Gastroesophageal sphincter (tissue), 4 donors: ENCODE data around the gene TMCC3. TPM values are rescaled to one million over a fixed set of nuclear protein-coding genes. Genes with fewer than 3 reads are reported as not detected.
A peak's percentile ranks its signal among the peaks of the same experiment; 100 is the strongest.

ENCODE experiments used
- ATAC-seq: fragments of 150-250 bp; one replicate; pipeline ENCODE4 v1.9.1; 2016; ENCODE audit warnings: mild to moderate bottlenecking, moderate library complexity
- H3K27ac ChIP-seq, 4 donors: fragments of 200-600 bp; sonication (generic) in 3 of 4; 1 replicate in 3 of 4; 2 replicates in 1 of 4; pipeline ENCODE4 v1.5.1; 2016 to 2019
- H3K27me3 ChIP-seq: fragments of 200-600 bp; sonication (generic); one replicate; pipeline ENCODE4 v1.5.1; 2019
- H3K36me3 ChIP-seq, 2 donors: fragments of 200-600 bp; sonication (generic); one replicate each; pipeline ENCODE4 v1.5.1; 2019; ENCODE audit warnings: control low read depth in 1 of 2
- H3K4me1 ChIP-seq, 3 donors: fragments of 200-600 bp; sonication (generic); 1 replicate in 2 of 3; 2 replicates in 1 of 3; pipeline ENCODE4 v1.5.1; 2016 to 2019; ENCODE audit warnings: control low read depth in 2 of 3
- H3K4me3 ChIP-seq, 2 donors: fragments of 200-600 bp; sonication (generic); one replicate each; pipeline ENCODE4 v1.5.1; 2019; ENCODE audit warnings: mild to moderate bottlenecking in 1 of 2, moderate library complexity in 1 of 2
- H3K9me3 ChIP-seq, 3 donors: fragments of 200-600 bp; sonication (generic); one replicate each; pipeline ENCODE4 v1.5.1; 2017 to 2019; ENCODE audit warnings: control low read depth in 2 of 3
- CTCF ChIP-seq, 4 experiments: fragments of 200-600 bp in 2 of 4; fragments of 450-650 bp in 2 of 4; sonication (generic) in 1 of 4; IDR thresholded peaks; one replicate each; pipeline ENCODE4 v1.5.1; 2017 to 2019; ENCODE audit warnings: antibody characterized with exemption in 4 of 4, mild to moderate bottlenecking in 2 of 4, moderate library complexity in 2 of 4
- EP300 ChIP-seq: sonication (generic); formaldehyde crosslinking; IDR thresholded peaks from one replicate; pipeline ENCODE4 v1.6.1; 2017; ENCODE audit warnings: antibody characterized with exemption, mild to moderate bottlenecking
- POLR2A ChIP-seq, 2 donors: fragments of 450-650 bp; IDR thresholded peaks; one replicate each; pipeline ENCODE4 v1.6.1; 2017; ENCODE audit warnings: antibody characterized with exemption in 2 of 2, mild to moderate bottlenecking in 2 of 2, moderate library complexity in 1 of 2
- POLR2AphosphoS5 ChIP-seq: sonication (generic); formaldehyde crosslinking; IDR thresholded peaks from one replicate; pipeline ENCODE4 v1.6.1; 2017; ENCODE audit warnings: antibody characterized with exemption
- WGBS, 2 donors: methylation state at CpG; one replicate each; pipeline ENCODE4 v1.1.5; 2018; ENCODE audit warnings: low coverage in 1 of 2; 5-methylcytosine and 5-hydroxymethylcytosine counted together
- total RNA-seq, 4 donors: library from RNA; depleted of rRNA; stranded (reverse); fragments of >200 nt; gene quantifications; one replicate each; pipeline ENCODE4 v1.1.0, GENCODE V29; 2016

TMCC3 gene
- total RNA-seq, 4 donors from 2014 or later: 9.2 to 24.7 (median 20.2) TPM

- Histone ChIP-seq H3K36me3 (peaks cover 0 to 33% of the 10 kb centered on the region in 2 donors), H3K27ac (no peak overlapping the region), H3K27me3 (no peaks in the 10 kb centered on the region), H3K4me1 (peaks cover 0 to 24% (median 10%) of the 10 kb centered on the region in 3 donors), H3K9me3 (no peaks in the 10 kb centered on the region), H3K4me3 (no peak overlapping the region)
- TF ChIP-seq POLR2A (IDR thresholded peaks at IDR 0.05): no peak
- no peak for ATAC-seq
- 93% methylated on average over 4 of the region's 5 CpGs; no CpG with 5 or more reads in 1 of the 2 donors for WGBS, 2 donors
Measured at GRCh38 chr12:94582591-94582990, 67.8 kb downstream of the TMCC3 start.

GRCh38 chr12:94575645-94576403, 74.5 kb downstream of the TMCC3 start:
- no peak overlapping the region for H3K4me3 ChIP-seq
- ATAC-seq: no peak
- WGBS, 2 donors: 74 to 75% methylated on average over 7 to 12 of the region's 12 CpGs
- no peak for TF ChIP-seq POLR2A (IDR thresholded peaks at IDR 0.05)
- no peak for TF ChIP-seq CTCF (IDR thresholded peaks at IDR 0.05)
- TF ChIP-seq EP300: no peak
- no peak for TF ChIP-seq POLR2AphosphoS5
- H3K9me3 ChIP-seq: no peaks in the 10 kb centered on the region
- no peak overlapping the region for H3K27ac ChIP-seq
- H3K36me3 ChIP-seq: peaks cover 0 to 58% of the 10 kb centered on the region in 2 donors
- H3K4me1 ChIP-seq: peaks cover 0 to 7% (median 0%) of the 10 kb centered on the region in 3 donors
- H3K27me3 ChIP-seq: no peaks in the 10 kb centered on the region

GRCh38 chr12:94575024-94575423, 75.3 kb downstream of the TMCC3 start:
- Histone ChIP-seq H3K27ac (no peak overlapping the region), H3K27me3 (no peaks in the 10 kb centered on the region), H3K4me3 (no peak overlapping the region), H3K4me1 (peaks cover 0 to 7% (median 0%) of the 10 kb centered on the region in 3 donors), H3K9me3 (no peaks in the 10 kb centered on the region), H3K36me3 (peaks cover 0 to 60% of the 10 kb centered on the region in 2 donors)
- no peak for TF ChIP-seq EP300
- WGBS, 2 donors: 64 to 72% methylated on average over 1 to 2 of the region's 2 CpGs
- no peak for ATAC-seq

- no peak overlapping the region for H3K4me3 ChIP-seq
- H3K27me3 ChIP-seq: no peaks in the 10 kb centered on the region
- WGBS, 2 donors: 44 to 51% methylated on average over 10 of the region's 12 CpGs
Measured at GRCh38 chr12:94571556-94571955, 78.8 kb downstream of the TMCC3 start.

GRCh38 chr12:94570161-94570560, 80.2 kb downstream of the TMCC3 start:
- TF ChIP-seq POLR2A (IDR thresholded peaks at IDR 0.05): no peak
- no peaks in the 10 kb centered on the region for H3K9me3 ChIP-seq
- peaks cover 0 to 20% (median 0%) of the 10 kb centered on the region in 3 donors for H3K4me1 ChIP-seq
- no peak for ATAC-seq
- peaks cover 0 to 44% of the 10 kb centered on the region in 2 donors for H3K36me3 ChIP-seq
- H3K27me3 ChIP-seq: no peaks in the 10 kb centered on the region
- 84 to 90% methylated on average over 7 of the region's 7 CpGs for WGBS, 2 donors
- no peak overlapping the region for H3K4me3 ChIP-seq
- H3K27ac ChIP-seq: no peak overlapping the region

More at GRCh38 chr12:94571556-94571955, 78.8 kb downstream of the TMCC3 start:
- Histone ChIP-seq H3K9me3 (no peaks in the 10 kb centered on the region), H3K36me3 (peaks cover 0 to 52% of the 10 kb centered on the region in 2 donors), H3K27ac (no peak overlapping the region), H3K4me1 (peaks cover 0 to 19% (median 0%) of the 10 kb centered on the region in 3 donors)
- TF ChIP-seq CTCF (IDR thresholded peaks at IDR 0.05) (no peak), EP300 (no peak), POLR2AphosphoS5 (peak; percentile 22), POLR2A (IDR thresholded peaks at IDR 0.05) (no peak)
- ATAC-seq: no peak

- Histone ChIP-seq H3K27ac (no peak overlapping the region), H3K27me3 (no peaks in the 10 kb centered on the region), H3K4me3 (no peak overlapping the region), H3K9me3 (no peaks in the 10 kb centered on the region), H3K4me1 (peaks cover 0 to 23% (median 0%) of the 10 kb centered on the region in 3 donors), H3K36me3 (peaks cover 0 to 29% of the 10 kb centered on the region in 2 donors)
- ATAC-seq: no peak
- WGBS, 2 donors: 92 to 98% methylated on average over 6 of the region's 6 CpGs
- TF ChIP-seq CTCF (IDR thresholded peaks at IDR 0.05) (no peak), POLR2AphosphoS5 (no peak), EP300 (no peak), POLR2A (IDR thresholded peaks at IDR 0.05) (no peak)
Measured at GRCh38 chr12:94567761-94568160, 82.6 kb downstream of the TMCC3 start.
